KMS-11 (cell line): ENCODE results near the gene HYAL4.
A peak's percentile ranks its signal among the peaks of the same experiment; 100 is the strongest.

Experiments used
- H2AFZ ChIP-seq: fragments of 200-600 bp; sonication (generic); 2 replicates; pipeline ENCODE4 v1.6.1; 2016; ENCODE audit warnings: antibody characterized with exemption, mixed run types, low read depth
- H3K27ac ChIP-seq: fragments of 200-600 bp; sonication (generic); 2 replicates; pipeline ENCODE4 v1.6.1; 2016; ENCODE audit warnings: mild to moderate bottlenecking, mixed run types
- H3K27me3 ChIP-seq: fragments of 200-600 bp; sonication (generic); 2 replicates; pipeline ENCODE4 v1.6.1; 2017; ENCODE audit warnings: mild to moderate bottlenecking, low read depth, mixed run types, moderate library complexity; ENCODE audit not compliant: insufficient read depth
- H3K36me3 ChIP-seq: fragments of 200-600 bp; sonication (generic); 2 replicates; pipeline ENCODE4 v1.6.1; 2017; ENCODE audit warnings: mild to moderate bottlenecking, mixed run types; ENCODE audit not compliant: insufficient read depth
- H3K4me1 ChIP-seq: fragments of 200-600 bp; sonication (generic); 2 replicates; pipeline ENCODE4 v1.6.1; 2016; ENCODE audit warnings: mild to moderate bottlenecking, low read depth, mixed run types; ENCODE audit not compliant: poor library complexity, severe bottlenecking
- H3K4me2 ChIP-seq: fragments of 200-600 bp; sonication (generic); 2 replicates; pipeline ENCODE4 v1.7.0; 2016; ENCODE audit warnings: mild to moderate bottlenecking, mixed run types
- H3K4me3 ChIP-seq: fragments of 200-600 bp; sonication (generic); IDR thresholded peaks from 2 replicates; pipeline ENCODE4 v1.6.1; 2017; ENCODE audit warnings: low read depth, low read length, mixed read lengths; ENCODE audit not compliant: insufficient read depth
- H3K79me2 ChIP-seq: fragments of 200-600 bp; sonication (generic); 2 replicates; pipeline ENCODE4 v1.6.1; 2016; ENCODE audit warnings: low read depth, mixed run types; ENCODE audit not compliant: insufficient read depth
- H3K9ac ChIP-seq: fragments of 200-600 bp; sonication (generic); 2 replicates; pipeline ENCODE4 v1.6.1; 2016; ENCODE audit warnings: mild to moderate bottlenecking, mixed run types
- H4K20me1 ChIP-seq: fragments of 200-600 bp; sonication (generic); 2 replicates; pipeline ENCODE4 v1.6.1; 2016; ENCODE audit warnings: mild to moderate bottlenecking, mixed run types; ENCODE audit not compliant: insufficient read depth
- TF ChIP-seq, protein P1 (sequence below): fragments of 200-600 bp; sonication (generic); conservative IDR thresholded peaks from 2 replicates; pipeline ENCODE4 v1.6.1; 2017; ENCODE audit warnings: low read depth, mild to moderate bottlenecking, antibody characterized with exemption, low read length, moderate library complexity, mixed read lengths

The HYAL4 gene

DNA sequence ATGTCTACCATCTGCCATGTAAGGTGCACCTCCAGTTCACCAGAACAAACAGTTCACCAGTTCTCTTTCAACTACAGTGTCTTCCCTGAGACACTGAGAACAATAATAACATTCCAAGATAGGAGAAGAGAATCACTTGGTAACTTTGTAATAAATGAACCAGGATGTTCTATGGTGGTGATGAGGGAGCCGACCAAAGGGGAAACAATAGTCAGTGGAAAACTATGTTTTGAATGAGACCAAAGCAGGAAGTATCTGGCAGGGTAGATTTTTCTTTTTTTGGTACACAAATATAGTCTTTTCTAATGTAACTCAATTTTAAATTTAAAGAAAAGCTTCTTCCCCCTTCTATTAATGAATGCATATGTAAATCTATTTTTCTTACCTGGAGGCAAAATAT, 20.0 kb downstream of the HYAL4 start:
- Histone ChIP-seq H3K9ac (no peak overlapping the region), H3K4me2 (no peak overlapping the region), H3K27ac (no peak overlapping the region), H3K4me1 (no peaks in the 10 kb centered on the region), H2AFZ (no peak overlapping the region), H3K79me2 (no peaks in the 10 kb centered on the region), H3K36me3 (no peaks in the 10 kb centered on the region), H3K27me3 (no peaks in the 10 kb centered on the region), H4K20me1 (no peaks in the 10 kb centered on the region), H3K4me3 (no peak overlapping the region)
- TF ChIP-seq, protein P1, sequence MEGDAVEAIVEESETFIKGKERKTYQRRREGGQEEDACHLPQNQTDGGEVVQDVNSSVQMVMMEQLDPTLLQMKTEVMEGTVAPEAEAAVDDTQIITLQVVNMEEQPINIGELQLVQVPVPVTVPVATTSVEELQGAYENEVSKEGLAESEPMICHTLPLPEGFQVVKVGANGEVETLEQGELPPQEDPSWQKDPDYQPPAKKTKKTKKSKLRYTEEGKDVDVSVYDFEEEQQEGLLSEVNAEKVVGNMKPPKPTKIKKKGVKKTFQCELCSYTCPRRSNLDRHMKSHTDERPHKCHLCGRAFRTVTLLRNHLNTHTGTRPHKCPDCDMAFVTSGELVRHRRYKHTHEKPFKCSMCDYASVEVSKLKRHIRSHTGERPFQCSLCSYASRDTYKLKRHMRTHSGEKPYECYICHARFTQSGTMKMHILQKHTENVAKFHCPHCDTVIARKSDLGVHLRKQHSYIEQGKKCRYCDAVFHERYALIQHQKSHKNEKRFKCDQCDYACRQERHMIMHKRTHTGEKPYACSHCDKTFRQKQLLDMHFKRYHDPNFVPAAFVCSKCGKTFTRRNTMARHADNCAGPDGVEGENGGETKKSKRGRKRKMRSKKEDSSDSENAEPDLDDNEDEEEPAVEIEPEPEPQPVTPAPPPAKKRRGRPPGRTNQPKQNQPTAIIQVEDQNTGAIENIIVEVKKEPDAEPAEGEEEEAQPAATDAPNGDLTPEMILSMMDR = no peak

DNA sequence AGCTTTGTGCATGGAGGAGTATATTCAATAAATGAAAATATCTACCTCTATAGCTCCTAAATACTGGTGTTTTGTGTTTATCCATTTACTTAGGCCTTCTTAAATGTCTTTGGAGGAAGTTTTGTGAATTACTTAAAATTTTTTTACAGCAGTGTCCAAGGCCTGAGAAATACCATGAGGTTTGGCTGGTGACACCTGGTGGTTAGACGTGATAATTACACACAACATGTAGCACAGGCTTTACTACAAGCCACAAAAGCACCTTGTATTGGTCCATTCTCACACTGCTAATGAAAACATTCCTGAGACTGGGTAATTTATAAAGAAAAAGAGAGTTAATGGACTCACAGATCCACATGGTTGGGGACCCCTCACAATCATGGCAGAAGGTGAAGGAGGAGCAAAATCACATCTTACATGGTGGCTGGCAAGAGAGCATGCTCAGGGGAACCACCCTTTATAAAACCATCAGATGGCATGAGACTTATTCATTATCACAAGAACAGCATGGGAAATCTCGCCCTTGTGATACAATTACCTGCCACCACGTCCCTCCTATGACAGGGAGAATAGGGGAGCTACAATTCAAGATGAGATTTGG, 20.6 kb downstream of the HYAL4 start:
- no peak overlapping the region for H3K4me2 ChIP-seq
- H4K20me1 ChIP-seq = no peaks in the 10 kb centered on the region
- no peaks in the 10 kb centered on the region for H3K27me3 ChIP-seq
- H2AFZ ChIP-seq = no peak overlapping the region
- no peaks in the 10 kb centered on the region for H3K36me3 ChIP-seq
- H3K27ac ChIP-seq = no peak overlapping the region
- no peaks in the 10 kb centered on the region for H3K79me2 ChIP-seq
- no peak overlapping the region for H3K9ac ChIP-seq
- TF ChIP-seq, protein P1 = peak; percentile 97
- H3K4me1 ChIP-seq = no peaks in the 10 kb centered on the region
- no peak overlapping the region for H3K4me3 ChIP-seq

DNA sequence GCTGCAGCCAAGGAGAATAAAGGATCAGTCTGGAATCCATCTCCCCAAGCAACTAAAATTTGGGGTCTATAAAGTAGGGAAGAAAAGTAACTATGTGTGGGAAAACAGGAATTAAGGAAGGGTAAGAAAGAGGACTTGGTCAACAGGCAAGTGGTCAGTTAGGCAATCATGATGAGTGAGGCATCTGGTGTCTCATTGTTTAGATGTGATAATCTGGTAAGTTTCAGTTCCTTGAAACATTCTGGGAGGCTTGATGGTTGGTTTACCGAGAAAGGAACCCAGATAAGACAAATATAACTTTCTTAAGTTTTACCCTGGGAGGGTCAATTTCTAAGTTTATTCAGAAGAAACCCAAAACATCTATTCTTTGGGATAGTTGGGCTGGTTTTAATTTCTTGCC, 22.3 kb downstream of the HYAL4 start:
- H3K79me2 ChIP-seq = no peaks in the 10 kb centered on the region
- no peak overlapping the region for H3K27ac ChIP-seq
- H3K9ac ChIP-seq = no peak overlapping the region
- no peak overlapping the region for H3K4me2 ChIP-seq
- no peaks in the 10 kb centered on the region for H4K20me1 ChIP-seq
- H3K4me1 ChIP-seq = no peaks in the 10 kb centered on the region
- no peaks in the 10 kb centered on the region for H3K27me3 ChIP-seq
- TF ChIP-seq, protein P1 = no peak
- H3K36me3 ChIP-seq = no peaks in the 10 kb centered on the region
- H3K4me3 ChIP-seq = no peak overlapping the region
- H2AFZ ChIP-seq = no peak overlapping the region

DNA sequence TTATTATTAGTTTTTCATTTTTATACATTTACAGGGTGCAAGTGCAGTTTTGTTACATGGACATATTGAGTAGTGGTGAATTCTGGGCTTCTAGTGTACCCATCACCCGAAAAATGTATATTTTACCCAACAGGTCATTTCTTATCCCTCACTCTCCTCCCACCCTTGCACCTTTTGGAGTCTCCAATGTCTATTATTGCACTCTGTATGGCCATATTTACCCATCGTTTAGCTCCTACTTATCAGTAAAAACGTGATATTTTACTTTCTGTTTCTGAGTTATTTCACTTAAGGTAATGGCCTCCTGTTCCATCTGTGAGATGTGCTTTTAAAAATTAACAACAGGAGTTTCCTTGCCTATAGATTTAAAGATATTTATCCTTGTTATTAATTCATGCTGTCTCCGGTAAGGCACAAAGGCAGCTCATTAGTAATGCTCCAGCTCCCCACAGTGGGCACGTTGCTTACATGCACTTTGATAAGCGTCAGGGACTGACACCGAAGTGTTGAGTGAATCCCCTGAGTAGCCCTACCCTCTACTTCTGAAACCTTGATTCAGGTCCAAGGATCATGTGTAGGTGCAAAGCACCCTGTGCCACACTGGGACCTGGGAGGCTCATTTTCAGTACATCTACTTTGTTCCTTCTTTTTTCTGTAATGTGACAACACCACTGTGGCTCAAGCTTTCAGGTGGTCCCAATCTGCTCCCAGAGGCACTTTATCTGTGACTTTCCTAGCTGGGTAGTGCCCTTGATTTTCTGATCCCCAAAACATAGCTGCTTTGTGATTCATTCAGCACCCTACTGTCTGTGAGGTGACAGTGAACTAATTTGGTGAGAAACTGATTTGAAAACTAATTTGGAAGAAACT, 27.3 kb downstream of the HYAL4 start:
- H3K79me2 ChIP-seq = no peaks in the 10 kb centered on the region
- H4K20me1 ChIP-seq = no peaks in the 10 kb centered on the region
- H3K27ac ChIP-seq = no peak overlapping the region
- H3K9ac ChIP-seq = no peak overlapping the region
- TF ChIP-seq, protein P1 = peak; percentile 78
- H3K36me3 ChIP-seq = no peaks in the 10 kb centered on the region
- H2AFZ ChIP-seq = peak overlapping the region; percentile 1; the same call in 1 of the 2 replicates
- H3K27me3 ChIP-seq = no peaks in the 10 kb centered on the region
- no peak overlapping the region for H3K4me2 ChIP-seq
- no peaks in the 10 kb centered on the region for H3K4me1 ChIP-seq
- no peak overlapping the region for H3K4me3 ChIP-seq
